Measurements from ENCODE around the gene OTUD3.
"Not testable (repeated sequence)": the region's sequence is repeated elsewhere in the genome, so short reads cannot be mapped to it uniquely, and the experiment has no call there.

Gene OTUD3

GRCh38 chr1:19882111-19883071 is at the start of gene OTUD3:
Gene OTUD3 (plus strand): TSS chr1:19882395. CDS start chr1:19882514, 119 bp downstream.
- no peak for FAIRE-seq

DNA sequence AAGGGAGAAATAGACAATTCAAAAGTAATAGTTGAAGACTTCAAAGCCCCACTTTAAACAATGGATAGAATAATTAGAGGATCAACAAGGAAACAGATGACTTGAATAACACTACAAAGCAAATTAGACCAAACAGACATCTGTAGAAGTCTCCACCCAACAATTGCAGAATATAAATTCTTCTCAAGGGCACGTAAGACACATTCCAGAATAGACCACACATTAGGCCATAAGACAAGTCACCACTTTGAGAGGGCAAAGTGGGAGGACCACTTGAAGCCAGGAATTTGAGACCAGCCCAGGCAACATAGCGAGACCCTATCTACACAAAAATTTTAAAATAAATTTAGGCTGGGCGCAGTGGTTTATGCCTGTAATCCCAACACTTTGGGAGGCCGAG is 46.6 kb upstream of the OTUD3 start:
- no peak for FAIRE-seq

DNA sequence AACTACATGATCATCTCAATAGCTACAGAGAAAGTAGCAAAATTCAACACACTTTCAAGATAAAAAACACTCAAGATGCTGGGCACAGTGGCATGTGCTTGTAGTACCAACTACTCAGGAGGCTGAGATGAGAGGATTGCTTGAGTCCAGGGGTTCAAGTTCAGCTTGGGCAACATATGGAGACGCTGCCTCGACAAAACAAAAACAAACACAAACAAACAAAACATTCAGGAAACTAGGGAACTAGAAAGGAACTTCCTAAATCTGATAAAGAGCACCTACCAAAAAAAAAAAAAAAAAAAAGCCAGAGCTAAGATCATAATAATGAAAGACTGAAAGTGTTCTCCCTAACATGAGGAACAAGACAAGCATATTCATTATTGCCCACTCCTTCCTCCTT is 44.3 kb upstream of the OTUD3 start:
- FAIRE-seq = no peak

- FAIRE-seq = no peak
Observed at GRCh38 chr1:19840228-19840627, 42.0 kb upstream of the OTUD3 start.

- FAIRE-seq = no peak
Observed at GRCh38 chr1:19844731-19845495, 37.3 kb upstream of the OTUD3 start.

DNA sequence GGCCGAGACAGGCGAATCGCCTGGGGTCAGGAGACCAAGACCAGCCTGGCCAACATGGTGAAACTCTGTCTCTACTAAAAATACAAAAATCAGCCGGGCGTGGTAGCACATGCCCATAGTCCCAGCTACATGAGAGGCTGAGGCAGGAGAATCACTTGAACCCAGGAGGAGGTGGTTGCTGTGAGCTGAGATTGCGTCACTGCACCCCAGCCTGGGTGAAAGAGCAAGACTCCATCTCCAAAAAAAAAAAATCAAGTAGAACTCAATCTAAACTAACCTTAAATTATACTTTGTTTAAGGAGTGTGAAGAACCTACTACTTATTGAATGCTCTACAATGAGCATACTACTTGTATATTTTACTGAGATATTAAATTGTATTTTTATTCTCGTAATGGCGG is 36.6 kb upstream of the OTUD3 start:
- FAIRE-seq = no peak

DNA sequence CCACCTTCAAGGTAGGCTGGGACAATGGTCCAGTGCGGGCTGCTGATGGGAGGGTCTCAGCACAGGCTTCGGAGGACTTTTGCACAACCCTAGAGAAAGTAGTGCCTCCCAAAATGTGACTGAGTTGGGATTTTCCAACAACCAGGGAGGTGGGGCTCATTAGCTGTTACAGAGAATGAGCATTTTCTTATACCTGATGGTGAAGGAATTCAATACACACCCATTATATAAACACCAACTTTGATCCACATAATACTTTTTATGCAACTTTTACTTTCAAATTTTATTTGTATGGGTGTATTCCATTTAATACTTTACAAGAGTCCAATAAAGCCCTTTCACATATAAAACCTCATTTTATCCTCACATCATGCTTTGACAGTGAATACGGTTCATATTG is 35.9 kb upstream of the OTUD3 start:
- FAIRE-seq = peak; percentile 43

- not testable (repeated sequence) for FAIRE-seq
Observed at GRCh38 chr1:19847334-19847733, 34.9 kb upstream of the OTUD3 start.

- FAIRE-seq = not testable (repeated sequence)
Observed at GRCh38 chr1:19849307-19849706, 32.9 kb upstream of the OTUD3 start.

GRCh38 chr1:19850214-19850613 is 32.0 kb upstream of the OTUD3 start:
- FAIRE-seq = no peak

GRCh38 chr1:19852036-19852435 is 30.2 kb upstream of the OTUD3 start:
- no peak for FAIRE-seq

DNA sequence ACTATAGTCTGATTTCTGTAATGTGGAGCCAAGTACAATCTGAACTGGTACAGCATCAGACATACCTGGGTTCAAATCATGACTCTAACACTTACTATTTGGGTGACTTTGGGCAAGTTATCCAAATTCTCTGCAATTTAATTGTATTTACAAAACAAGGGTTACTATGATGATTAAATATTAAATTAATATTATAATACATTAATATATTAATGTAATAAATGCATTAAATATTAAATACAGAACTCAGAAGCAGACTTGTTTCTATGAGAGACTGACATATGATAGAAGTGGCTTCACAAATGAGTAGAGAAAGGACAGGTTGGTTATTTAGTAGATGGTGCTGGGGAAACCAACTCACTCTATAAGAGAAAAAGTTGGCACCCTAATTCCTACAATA is 27.3 kb upstream of the OTUD3 start:
- no peak for FAIRE-seq

DNA sequence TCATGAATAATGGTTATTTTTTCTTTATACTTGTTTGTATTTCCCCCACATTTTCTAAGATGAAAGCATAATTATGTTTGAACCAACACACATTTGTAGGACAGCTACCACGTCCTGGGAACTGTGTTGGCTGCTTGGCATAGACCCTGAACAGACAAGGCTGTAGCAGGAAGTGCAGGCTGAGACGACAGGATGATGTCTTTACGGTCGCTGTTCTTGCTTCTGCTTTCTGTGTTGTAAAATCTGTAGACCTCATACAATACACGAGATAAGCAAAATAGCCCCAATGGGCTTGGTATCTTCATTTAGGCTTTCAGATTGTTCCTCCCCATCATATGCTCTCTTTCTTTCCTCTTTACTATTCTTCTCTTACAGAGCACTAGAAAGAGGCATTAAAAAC is 23.3 kb upstream of the OTUD3 start:
- FAIRE-seq = no peak

GRCh38 chr1:19859876-19860275 is 22.3 kb upstream of the OTUD3 start:
- FAIRE-seq = no peak

- no peak for FAIRE-seq
Observed at GRCh38 chr1:19860418-19860817, 21.8 kb upstream of the OTUD3 start.

DNA sequence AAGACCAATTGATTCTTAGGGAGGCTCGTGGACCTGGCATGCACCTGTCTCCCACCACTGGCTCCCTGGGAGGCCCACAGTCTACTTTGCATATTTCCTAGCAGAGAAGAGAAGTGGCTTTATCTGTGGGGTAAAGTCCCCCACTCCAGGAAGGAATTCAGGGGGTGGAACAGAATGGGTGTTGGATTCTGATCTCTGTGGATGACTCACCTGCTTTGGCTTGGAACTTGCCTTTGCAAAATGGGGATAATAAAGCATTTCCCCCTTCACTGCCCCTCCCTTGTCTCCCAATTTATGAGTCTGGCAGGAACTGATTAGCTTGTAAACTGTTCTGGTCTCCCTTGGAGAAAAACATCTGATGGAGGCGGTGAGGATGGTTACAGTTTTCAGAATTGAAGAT is 21.2 kb upstream of the OTUD3 start:
- peak; percentile 18 for FAIRE-seq

- no peak for FAIRE-seq
Observed at GRCh38 chr1:19861842-19862530, 20.2 kb upstream of the OTUD3 start.

DNA sequence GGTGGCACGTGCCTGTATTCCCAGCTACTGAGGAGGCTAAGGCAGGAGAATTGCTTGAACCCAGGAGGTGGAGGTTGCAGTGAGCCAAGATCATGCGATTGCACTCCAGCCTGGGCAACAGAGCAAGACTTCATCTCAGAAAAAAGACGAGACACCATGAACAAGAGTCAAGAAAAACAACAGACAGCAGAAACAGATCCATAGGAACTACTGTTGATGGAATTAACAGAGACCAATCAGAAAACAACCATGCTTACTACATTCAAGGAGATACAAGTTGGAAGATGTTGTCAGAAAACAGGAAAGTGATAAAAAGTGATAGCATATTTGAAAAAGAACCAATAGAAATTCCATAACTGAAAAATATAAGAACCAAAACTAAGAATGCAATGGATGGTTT is 19.3 kb upstream of the OTUD3 start:
- no peak for FAIRE-seq

- FAIRE-seq = no peak
Observed at GRCh38 chr1:19864570-19865160, 17.5 kb upstream of the OTUD3 start.

- no peak for FAIRE-seq
Observed at GRCh38 chr1:19866029-19866428, 16.2 kb upstream of the OTUD3 start.

GRCh38 chr1:19866758-19867157 is 15.4 kb upstream of the OTUD3 start:
- FAIRE-seq = no peak

DNA sequence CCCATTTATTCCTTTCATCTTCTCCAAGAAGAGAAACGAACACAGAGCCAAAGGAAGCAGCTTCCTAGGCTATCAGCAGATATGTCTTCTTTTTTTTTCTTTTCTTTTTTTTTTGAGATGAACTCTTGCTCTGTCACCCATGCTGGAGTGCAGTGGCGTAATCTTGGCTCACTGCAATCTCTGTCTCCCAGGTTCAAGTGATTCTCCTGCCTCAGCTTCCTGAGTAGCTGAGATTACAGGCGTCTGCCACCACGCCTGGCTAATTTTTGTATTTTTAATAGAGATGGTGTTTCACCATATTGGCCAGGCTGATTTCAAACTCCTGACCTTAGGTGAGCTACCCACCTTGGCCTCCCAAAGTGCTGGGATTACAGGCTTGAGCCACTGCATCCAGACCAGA is 13.6 kb upstream of the OTUD3 start:
- not testable (repeated sequence) for FAIRE-seq

GRCh38 chr1:19869453-19869852 is 12.7 kb upstream of the OTUD3 start:
- FAIRE-seq = not testable (repeated sequence)
